ENCODE results near the gene JAZF1.

- TF ChIP-seq POLR2AphosphoS5 (IDR thresholded peaks at IDR 0.05; ENCODE audit: low read depth, low read length) (no peak), SIN3A (IDR thresholded peaks at IDR 0.05; ENCODE audit: borderline replicate concordance, insufficient read depth, low read length) (no peak), TAF1 (IDR thresholded peaks at IDR 0.05; ENCODE audit: borderline replicate concordance, insufficient read depth, low read length) (no peak), FOXP2 (optimal IDR thresholded peaks at IDR 0.05; ENCODE audit: borderline replicate concordance, extremely low read depth, extremely low read length, insufficient read depth) (no peak)
Observed at GRCh38 chr7:27836536-27836935, 344.1 kb downstream of the JAZF1 start.
